DND-41 (cell line): Measurements from ENCODE around the gene ECHDC3.
A peak's percentile ranks its signal among the peaks of the same experiment; 100 is the strongest.
"Not testable (repeated sequence)": the region's sequence is repeated elsewhere in the genome, so short reads cannot be mapped to it uniquely, and the experiment has no call there.

Experiments used
- ATAC-seq: fragments of 200-7000 bp; cut with Tn5 transposase; 3 replicates; pipeline ENCODE4 v1.9.1; 2021; ENCODE audit warnings: low read depth; ENCODE audit not compliant: insufficient read depth
- DNase-seq: peaks from one replicate; pipeline ENCODE4 v3.0.0-alpha.2; 2020
- H2AFZ ChIP-seq: 2 replicates; pipeline ENCODE4 v1.6.0; 2012; ENCODE audit warnings: low read depth, low read length
- H3K27ac ChIP-seq: 2 replicates; pipeline ENCODE4 v1.5.1; 2012; ENCODE audit warnings: low read length, inconsistent platforms
- H3K27me3 ChIP-seq: fragments of 200-600 bp; sonication (generic); 2 replicates; pipeline ENCODE4 v1.6.0; 2012; ENCODE audit warnings: low read length, mild to moderate bottlenecking, inconsistent platforms; ENCODE audit not compliant: insufficient read depth, poor library complexity
- H3K36me3 ChIP-seq: 2 replicates; pipeline ENCODE4 v1.5.1; 2012; ENCODE audit warnings: low read length, inconsistent platforms; ENCODE audit not compliant: insufficient read depth
- H3K4me1 ChIP-seq: 2 replicates; pipeline ENCODE4 v1.5.1; 2012; ENCODE audit warnings: mild to moderate bottlenecking, low read length; ENCODE audit not compliant: insufficient read depth
- H3K4me2 ChIP-seq: 2 replicates; pipeline ENCODE4 v1.6.0; 2012; ENCODE audit warnings: mild to moderate bottlenecking, moderate library complexity, low read length, inconsistent platforms; ENCODE audit not compliant: insufficient read depth
- H3K4me3 ChIP-seq, 2 experiments: fragments of 200-600 bp in 1 of 2; shearing (Covaris generic) in 1 of 2; 2 replicates each; pipeline ENCODE4 v1.5.1; 2012 to 2016; ENCODE audit warnings: inconsistent platforms in 2 of 2, low read length in 2 of 2, mild to moderate bottlenecking in 2 of 2, low read depth in 1 of 2, moderate library complexity in 1 of 2
- H3K79me2 ChIP-seq: 2 replicates; pipeline ENCODE4 v1.6.0; 2012; ENCODE audit warnings: low read length, inconsistent platforms; ENCODE audit not compliant: insufficient read depth
- H3K9ac ChIP-seq: 2 replicates; pipeline ENCODE4 v1.6.0; 2012; ENCODE audit warnings: low read depth, mild to moderate bottlenecking, inconsistent platforms, low read length, moderate library complexity
- H3K9me3 ChIP-seq: 2 replicates; pipeline ENCODE4 v1.5.1; 2012; ENCODE audit warnings: low read length, moderate library complexity, mild to moderate bottlenecking, inconsistent platforms; ENCODE audit not compliant: insufficient read depth, severe bottlenecking
- H4K20me1 ChIP-seq: 2 replicates; pipeline ENCODE4 v1.6.0; 2012; ENCODE audit warnings: low read length; ENCODE audit not compliant: insufficient read depth
- EZH2 ChIP-seq: IDR thresholded peaks from 3 replicates; pipeline ENCODE4 v1.6.1; 2012; ENCODE audit warnings: borderline replicate concordance, low read depth, mild to moderate bottlenecking, moderate library complexity, low read length, inconsistent platforms; ENCODE audit not compliant: severe bottlenecking
- TF ChIP-seq, protein P1 (sequence below): IDR thresholded peaks from 2 replicates; pipeline ENCODE4 v1.5.1; 2012; ENCODE audit warnings: borderline replicate concordance, low read length, moderate library complexity, mild to moderate bottlenecking; ENCODE audit not compliant: poor library complexity, severe bottlenecking; ENCODE audit errors: extremely low read depth

ECHDC3 gene

DNA sequence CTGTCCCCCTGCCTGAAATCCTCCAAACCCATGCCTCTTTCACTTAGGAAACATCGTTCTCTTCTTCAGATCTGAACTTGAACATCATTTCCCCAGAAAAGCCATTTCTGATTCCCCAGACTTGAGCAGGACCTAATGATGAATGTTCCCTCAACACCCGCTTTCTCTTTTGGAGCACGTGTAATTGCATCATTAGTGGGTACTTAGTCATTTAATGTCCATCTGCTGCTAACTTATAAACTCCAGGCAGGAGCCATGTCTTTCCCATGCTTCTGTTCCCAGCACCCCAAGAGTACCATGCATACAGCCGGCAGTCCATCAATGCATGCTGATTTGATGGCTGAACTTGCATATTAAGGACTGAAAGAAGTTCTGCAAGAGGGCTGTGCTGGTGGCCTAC, 36.5 kb upstream of the ECHDC3 start:
- Histone ChIP-seq H3K4me2 (no peak overlapping the region), H3K79me2 (no peaks in the 10 kb centered on the region), H3K36me3 (no peaks in the 10 kb centered on the region), H4K20me1 (no peaks in the 10 kb centered on the region), H3K4me1 (peaks cover 8% of the 10 kb centered on the region), H3K4me3 (no peak overlapping the region), H3K27ac (no peak overlapping the region), H3K9ac (no peak overlapping the region), H3K9me3 (no peaks in the 10 kb centered on the region), H3K27me3 (no peaks in the 10 kb centered on the region), H2AFZ (no peak overlapping the region)
- DNase-seq, result no peak
- ATAC-seq, result no peak
- TF ChIP-seq, protein P1, sequence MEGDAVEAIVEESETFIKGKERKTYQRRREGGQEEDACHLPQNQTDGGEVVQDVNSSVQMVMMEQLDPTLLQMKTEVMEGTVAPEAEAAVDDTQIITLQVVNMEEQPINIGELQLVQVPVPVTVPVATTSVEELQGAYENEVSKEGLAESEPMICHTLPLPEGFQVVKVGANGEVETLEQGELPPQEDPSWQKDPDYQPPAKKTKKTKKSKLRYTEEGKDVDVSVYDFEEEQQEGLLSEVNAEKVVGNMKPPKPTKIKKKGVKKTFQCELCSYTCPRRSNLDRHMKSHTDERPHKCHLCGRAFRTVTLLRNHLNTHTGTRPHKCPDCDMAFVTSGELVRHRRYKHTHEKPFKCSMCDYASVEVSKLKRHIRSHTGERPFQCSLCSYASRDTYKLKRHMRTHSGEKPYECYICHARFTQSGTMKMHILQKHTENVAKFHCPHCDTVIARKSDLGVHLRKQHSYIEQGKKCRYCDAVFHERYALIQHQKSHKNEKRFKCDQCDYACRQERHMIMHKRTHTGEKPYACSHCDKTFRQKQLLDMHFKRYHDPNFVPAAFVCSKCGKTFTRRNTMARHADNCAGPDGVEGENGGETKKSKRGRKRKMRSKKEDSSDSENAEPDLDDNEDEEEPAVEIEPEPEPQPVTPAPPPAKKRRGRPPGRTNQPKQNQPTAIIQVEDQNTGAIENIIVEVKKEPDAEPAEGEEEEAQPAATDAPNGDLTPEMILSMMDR, result no peak
- no peak for TF ChIP-seq EZH2

- DNase-seq, result no peak
- no peaks in the 10 kb centered on the region for H3K27me3 ChIP-seq
- H3K4me1 ChIP-seq, result peaks cover 11% of the 10 kb centered on the region
- ATAC-seq, result no peak
- no peaks in the 10 kb centered on the region for H4K20me1 ChIP-seq
- no peak overlapping the region for H3K27ac ChIP-seq
- H3K4me2 ChIP-seq, result no peak overlapping the region
- no peak for TF ChIP-seq EZH2
- TF ChIP-seq, protein P1, result peak; percentile 8
- H2AFZ ChIP-seq, result no peak overlapping the region
- no peaks in the 10 kb centered on the region for H3K79me2 ChIP-seq
- H3K4me3 ChIP-seq, result no peak overlapping the region
- H3K9me3 ChIP-seq, result no peaks in the 10 kb centered on the region
- H3K9ac ChIP-seq, result no peak overlapping the region
- no peaks in the 10 kb centered on the region for H3K36me3 ChIP-seq
Observed at GRCh38 chr10:11706895-11707567, 35.2 kb upstream of the ECHDC3 start.

DNA sequence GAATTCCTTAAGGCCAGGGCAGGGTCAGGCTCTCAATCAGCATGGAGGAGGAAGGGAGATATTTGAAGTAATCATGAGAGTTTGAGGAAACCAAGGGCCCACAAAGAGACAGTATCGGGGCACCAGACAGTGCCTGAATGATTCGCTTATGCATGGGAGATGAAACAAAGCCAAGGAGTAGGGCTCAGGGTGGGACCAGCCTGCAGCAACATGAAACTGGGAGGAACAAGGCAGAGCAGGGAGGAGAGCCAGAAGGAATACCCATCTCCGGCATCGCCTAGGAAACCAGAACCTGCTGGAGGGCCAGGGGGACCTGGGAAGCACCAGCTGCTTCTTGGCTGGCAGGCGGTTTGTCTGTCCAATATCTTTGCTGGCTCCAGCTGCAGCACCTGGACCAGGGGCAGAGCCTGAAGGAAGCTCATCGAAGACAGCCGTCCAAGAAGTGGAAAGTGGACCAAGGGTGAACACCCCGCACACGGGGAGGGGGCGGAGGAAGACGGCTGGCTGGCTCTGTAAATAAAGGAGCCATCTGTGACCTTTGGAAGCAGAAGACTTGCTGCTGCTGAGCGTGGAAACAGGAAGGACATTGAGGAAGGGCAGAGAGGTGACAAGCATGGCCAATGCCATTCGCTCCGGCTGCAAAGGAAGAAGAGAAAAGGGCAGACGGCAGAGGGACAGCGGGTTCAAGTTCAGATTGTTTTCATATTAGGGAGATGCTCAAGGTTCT, 34.4 kb upstream of the ECHDC3 start:
- Histone ChIP-seq H3K27me3 (no peaks in the 10 kb centered on the region), H3K4me1 (peaks cover 11% of the 10 kb centered on the region), H3K27ac (no peak overlapping the region), H4K20me1 (no peaks in the 10 kb centered on the region), H3K79me2 (no peaks in the 10 kb centered on the region), H2AFZ (no peak overlapping the region), H3K4me2 (no peak overlapping the region), H3K36me3 (no peaks in the 10 kb centered on the region), H3K9ac (no peak overlapping the region), H3K4me3 (no peak overlapping the region), H3K9me3 (no peaks in the 10 kb centered on the region)
- ATAC-seq (no peak), DNase-seq (no peak)
- no peak for TF ChIP-seq EZH2
- TF ChIP-seq, protein P1, result no peak

DNA sequence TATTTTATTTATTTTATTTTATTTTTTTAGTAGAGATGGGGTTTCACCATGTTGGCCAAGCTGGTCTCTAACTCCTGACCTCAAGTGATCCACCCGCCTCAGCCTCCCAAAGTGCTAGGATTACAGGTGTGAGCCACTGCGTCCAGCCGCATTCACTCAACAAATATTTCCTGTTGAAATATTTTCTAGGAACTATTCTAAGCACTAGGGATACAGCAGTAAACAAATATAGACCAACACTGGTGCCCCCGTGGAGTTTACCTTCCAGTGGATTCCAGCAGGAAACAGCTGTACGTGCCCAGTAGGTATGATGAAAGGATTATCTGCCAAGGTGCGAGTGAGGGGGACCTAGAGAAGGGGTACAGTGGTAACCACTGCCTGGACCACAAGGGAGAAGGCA, 33.4 kb upstream of the ECHDC3 start:
- not testable (repeated sequence) for H3K9ac ChIP-seq, H3K79me2 ChIP-seq, H3K27ac ChIP-seq, H2AFZ ChIP-seq, H3K27me3 ChIP-seq, H3K4me2 ChIP-seq, ATAC-seq, H3K4me3 ChIP-seq, H3K9me3 ChIP-seq, H4K20me1 ChIP-seq, DNase-seq, H3K36me3 ChIP-seq
- peaks cover 11% of the 10 kb centered on the region for H3K4me1 ChIP-seq
